Measurements from ENCODE around the gene TBC1D14.

- TF ChIP-seq JUND (IDR thresholded peaks at IDR 0.05) (no peak), RCOR1 (IDR thresholded peaks at IDR 0.05; ENCODE audit: low read length) (no peak), CTCF (IDR thresholded peaks at IDR 0.05) (no peak), SMC3 (IDR thresholded peaks at IDR 0.05; ENCODE audit: low read depth, low read length) (no peak), POLR2AphosphoS5 (IDR thresholded peaks at IDR 0.05; ENCODE audit: low read depth, low read length) (no peak), USF1 (IDR thresholded peaks at IDR 0.05; ENCODE audit: borderline replicate concordance, low read depth) (no peak), EP300 (IDR thresholded peaks at IDR 0.05; ENCODE audit: borderline replicate concordance in 1 of 2, low read depth in 1 of 2, low read length in 1 of 2) (no peak), REST (IDR thresholded peaks at IDR 0.05; ENCODE audit: low read depth, low read length) (no peak), RAD21 (IDR thresholded peaks at IDR 0.05; ENCODE audit: low read length) (no peak), MXI1 (IDR thresholded peaks at IDR 0.05; ENCODE audit: low read depth, low read length) (no peak)
- TF ChIP-seq, protein P1, sequence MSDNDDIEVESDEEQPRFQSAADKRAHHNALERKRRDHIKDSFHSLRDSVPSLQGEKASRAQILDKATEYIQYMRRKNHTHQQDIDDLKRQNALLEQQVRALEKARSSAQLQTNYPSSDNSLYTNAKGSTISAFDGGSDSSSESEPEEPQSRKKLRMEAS (IDR thresholded peaks at IDR 0.05; ENCODE audit: low read depth): no peak
- TF ChIP-seq, protein P2, sequence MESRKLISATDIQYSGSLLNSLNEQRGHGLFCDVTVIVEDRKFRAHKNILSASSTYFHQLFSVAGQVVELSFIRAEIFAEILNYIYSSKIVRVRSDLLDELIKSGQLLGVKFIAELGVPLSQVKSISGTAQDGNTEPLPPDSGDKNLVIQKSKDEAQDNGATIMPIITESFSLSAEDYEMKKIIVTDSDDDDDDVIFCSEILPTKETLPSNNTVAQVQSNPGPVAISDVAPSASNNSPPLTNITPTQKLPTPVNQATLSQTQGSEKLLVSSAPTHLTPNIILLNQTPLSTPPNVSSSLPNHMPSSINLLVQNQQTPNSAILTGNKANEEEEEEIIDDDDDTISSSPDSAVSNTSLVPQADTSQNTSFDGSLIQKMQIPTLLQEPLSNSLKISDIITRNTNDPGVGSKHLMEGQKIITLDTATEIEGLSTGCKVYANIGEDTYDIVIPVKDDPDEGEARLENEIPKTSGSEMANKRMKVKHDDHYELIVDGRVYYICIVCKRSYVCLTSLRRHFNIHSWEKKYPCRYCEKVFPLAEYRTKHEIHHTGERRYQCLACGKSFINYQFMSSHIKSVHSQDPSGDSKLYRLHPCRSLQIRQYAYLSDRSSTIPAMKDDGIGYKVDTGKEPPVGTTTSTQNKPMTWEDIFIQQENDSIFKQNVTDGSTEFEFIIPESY (IDR thresholded peaks at IDR 0.05; ENCODE audit: borderline replicate concordance, low read depth): no peak
Observed at GRCh38 chr4:6901669-6902317, 7.8 kb upstream of the TBC1D14 start.
